ENCODE measurements around the gene YBX3.

DNA sequence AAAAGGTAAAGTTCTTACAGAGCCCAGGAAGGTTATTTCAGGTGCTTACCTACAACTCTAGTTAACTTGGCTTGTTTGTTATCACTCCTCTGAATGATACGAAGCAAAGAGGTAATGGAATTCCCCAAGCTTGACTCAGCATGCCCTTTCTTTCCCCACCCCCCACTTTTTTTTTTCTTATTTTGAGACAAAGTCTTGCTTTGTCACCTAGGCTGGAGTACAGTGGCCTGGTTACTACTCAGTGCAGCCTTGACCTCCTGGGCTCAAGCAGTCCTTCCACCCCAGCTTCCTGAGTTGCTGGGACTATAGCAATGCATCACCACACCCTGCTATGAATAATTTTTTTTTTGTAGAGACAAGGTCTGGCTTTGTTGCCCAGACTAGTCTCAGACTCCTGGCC lies 17.1 kb upstream of the YBX3 start:
- TF ChIP-seq, protein P1, sequence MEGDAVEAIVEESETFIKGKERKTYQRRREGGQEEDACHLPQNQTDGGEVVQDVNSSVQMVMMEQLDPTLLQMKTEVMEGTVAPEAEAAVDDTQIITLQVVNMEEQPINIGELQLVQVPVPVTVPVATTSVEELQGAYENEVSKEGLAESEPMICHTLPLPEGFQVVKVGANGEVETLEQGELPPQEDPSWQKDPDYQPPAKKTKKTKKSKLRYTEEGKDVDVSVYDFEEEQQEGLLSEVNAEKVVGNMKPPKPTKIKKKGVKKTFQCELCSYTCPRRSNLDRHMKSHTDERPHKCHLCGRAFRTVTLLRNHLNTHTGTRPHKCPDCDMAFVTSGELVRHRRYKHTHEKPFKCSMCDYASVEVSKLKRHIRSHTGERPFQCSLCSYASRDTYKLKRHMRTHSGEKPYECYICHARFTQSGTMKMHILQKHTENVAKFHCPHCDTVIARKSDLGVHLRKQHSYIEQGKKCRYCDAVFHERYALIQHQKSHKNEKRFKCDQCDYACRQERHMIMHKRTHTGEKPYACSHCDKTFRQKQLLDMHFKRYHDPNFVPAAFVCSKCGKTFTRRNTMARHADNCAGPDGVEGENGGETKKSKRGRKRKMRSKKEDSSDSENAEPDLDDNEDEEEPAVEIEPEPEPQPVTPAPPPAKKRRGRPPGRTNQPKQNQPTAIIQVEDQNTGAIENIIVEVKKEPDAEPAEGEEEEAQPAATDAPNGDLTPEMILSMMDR (IDR thresholded peaks at IDR 0.05), result no peak
- no peak for TF ChIP-seq POLR2A (IDR thresholded peaks at IDR 0.05)

Data from right lobe of liver (tissue), 4 donors.